ENCODE measurements around the gene POLR3A.

DNA sequence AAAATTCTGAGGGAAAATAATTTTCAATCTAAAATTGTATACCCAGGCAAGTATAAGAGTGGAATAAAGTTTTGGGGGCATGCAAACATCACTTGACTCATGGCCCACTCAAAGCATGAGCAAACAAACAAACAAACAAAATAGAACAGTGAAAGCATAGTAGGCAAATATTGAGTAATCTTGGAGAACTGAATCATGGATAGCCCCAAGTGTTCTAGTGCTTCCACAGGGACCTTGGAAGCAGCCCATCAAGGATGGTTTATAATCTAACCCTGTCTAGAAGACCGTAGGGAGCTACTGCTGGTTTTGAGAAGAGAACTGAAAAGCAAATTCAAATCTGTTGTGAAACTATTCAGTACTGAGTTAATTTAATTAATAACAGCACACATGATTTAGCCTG is 22.1 kb downstream of the POLR3A start:
- TF ChIP-seq CTCF (conservative IDR thresholded peaks at IDR 0.05) (no peak), EZH2 (IDR thresholded peaks at IDR 0.05; ENCODE audit: low read depth) (no peak)
